ENCODE measurements around the gene VEGFA.

VEGFA gene

GRCh38 chr6:43803055-43803782 is 33.2 kb downstream of the VEGFA start:
- TF ChIP-seq Cebpa-rat (IDR thresholded peaks at IDR 0.05): peak in 6 of 11 experiments; percentile 8 to 45 (median 32); a peak in 3 of 22 replicates
- no peak overlapping the region for H3K9ac ChIP-seq

GRCh38 chr6:43803783-43804549 is 34.0 kb downstream of the VEGFA start:
- peak overlapping the region in 3 of 11 experiments; percentile 13 to 23 (median 15); a peak in 2 of 22 replicates for H3K27ac ChIP-seq
- H3K36me3 ChIP-seq: no peaks in the 10 kb centered on the region
- no peak overlapping the region for H3K9ac ChIP-seq
- H4K20me1 ChIP-seq: no peaks in the 10 kb centered on the region
- no peaks in the 10 kb centered on the region for H3K9me3 ChIP-seq (replicated peaks in 1 of 11)
- H3K27me3 ChIP-seq: no peaks in the 10 kb centered on the region
- no peak overlapping the region for H3K4me3 ChIP-seq
- peaks cover 37 to 88% (median 65%) of the 10 kb centered on the region in 10 experiments for H3K4me1 ChIP-seq
- H3K4me2 ChIP-seq: peak overlapping the region in 6 of 11 experiments; percentile 3 to 95 (median 88); a peak in 11 of 22 replicates
- no peak for TF ChIP-seq Cebpa-rat (IDR thresholded peaks at IDR 0.05)

More at GRCh38 chr6:43803055-43803782, 33.2 kb downstream of the VEGFA start:
- no peaks in the 10 kb centered on the region for H3K27me3 ChIP-seq
- peaks cover 44 to 90% (median 70%) of the 10 kb centered on the region in 10 experiments for H3K4me1 ChIP-seq
- no peak overlapping the region for H3K4me3 ChIP-seq
- H3K27ac ChIP-seq: peak overlapping the region in 4 of 11 experiments; percentile 11 to 23 (median 14); a peak in 2 of 22 replicates
- no peaks in the 10 kb centered on the region for H3K9me3 ChIP-seq (replicated peaks in 1 of 11)
- peak overlapping the region in 6 of 11 experiments; percentile 3 to 95 (median 88); a peak in 12 of 22 replicates for H3K4me2 ChIP-seq
- H4K20me1 ChIP-seq: no peaks in the 10 kb centered on the region
- no peaks in the 10 kb centered on the region for H3K36me3 ChIP-seq

DNA sequence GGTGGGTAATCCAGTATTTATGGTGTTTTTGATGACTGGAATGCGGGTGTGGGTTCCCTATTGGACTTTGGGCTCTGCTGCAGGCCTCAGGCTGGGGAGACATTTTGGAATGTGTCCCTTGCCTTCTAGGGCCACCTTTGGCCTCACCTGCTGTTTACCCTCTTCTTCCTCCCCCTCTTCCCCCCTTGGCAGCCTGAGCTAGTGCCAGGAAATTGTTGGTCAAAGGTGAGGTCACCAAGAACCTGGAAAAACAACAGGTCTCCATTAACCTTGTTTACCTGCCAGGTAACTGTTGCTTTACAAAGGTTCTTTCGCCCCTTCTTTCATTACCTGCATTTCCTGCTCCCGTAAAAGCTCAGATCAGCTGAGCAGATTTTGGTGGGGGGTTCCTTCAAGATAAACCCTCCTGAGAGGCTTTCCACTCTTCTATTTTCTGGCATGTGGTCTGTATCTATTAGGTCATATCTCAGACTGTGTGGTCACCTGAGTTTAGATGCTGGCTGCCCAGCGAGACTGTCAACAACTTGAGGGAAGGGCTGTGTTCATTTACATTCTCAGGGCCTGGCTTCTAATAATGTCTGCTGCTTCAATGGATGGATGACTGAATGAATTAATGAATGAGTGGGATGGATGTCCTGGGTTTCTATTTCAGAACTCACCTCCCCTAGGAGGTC is 34.7 kb downstream of the VEGFA start:
- no peak for TF ChIP-seq Cebpa-rat (IDR thresholded peaks at IDR 0.05)
- Histone ChIP-seq H3K9me3 (replicated peaks in 1 of 11) (no peaks in the 10 kb centered on the region), H4K20me1 (no peaks in the 10 kb centered on the region), H3K9ac (no peak overlapping the region), H3K4me3 (no peak overlapping the region), H3K27me3 (no peaks in the 10 kb centered on the region), H3K4me1 (peaks cover 30 to 81% (median 58%) of the 10 kb centered on the region in 10 experiments), H3K36me3 (no peaks in the 10 kb centered on the region), H3K27ac (no peak overlapping the region), H3K4me2 (peak overlapping the region in 5 of 11 experiments; percentile 28 to 94 (median 88); a peak in 9 of 22 replicates)

DNA sequence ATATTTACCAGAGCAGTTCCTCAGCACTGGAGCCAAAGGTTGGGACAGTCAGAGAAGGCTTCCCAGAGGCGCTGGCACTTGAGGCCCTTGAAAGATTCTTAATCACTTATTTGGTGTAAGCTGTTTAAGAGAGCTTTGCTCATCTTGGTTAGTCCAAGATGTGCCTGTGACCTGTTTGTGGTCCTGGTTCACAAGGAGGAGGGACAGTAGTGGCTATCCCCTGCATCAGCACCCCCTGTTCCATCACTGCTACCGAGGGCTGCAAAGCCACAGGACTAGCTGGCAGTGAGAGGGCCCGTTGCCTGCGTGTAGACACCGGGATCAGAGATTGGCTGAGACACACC is 35.7 kb downstream of the VEGFA start:
- no peak for TF ChIP-seq Cebpa-rat (IDR thresholded peaks at IDR 0.05)
- H3K27me3 ChIP-seq: no peaks in the 10 kb centered on the region
- 0 out of 22 replicates have a peak overlapping the region, but pooled peaks of 1 of the 11 experiments have one; percentile 0 for H3K4me2 ChIP-seq
- peak overlapping the region in 3 of 11 experiments; percentile 65 to 73 (median 70); a peak in 3 of 22 replicates for H3K27ac ChIP-seq
- no peak overlapping the region for H3K4me3 ChIP-seq
- no peaks in the 10 kb centered on the region for H3K9me3 ChIP-seq (replicated peaks in 1 of 11)
- H4K20me1 ChIP-seq: no peaks in the 10 kb centered on the region
- no peak overlapping the region for H3K9ac ChIP-seq
- H3K4me1 ChIP-seq: peaks cover 20 to 71% (median 48%) of the 10 kb centered on the region in 10 experiments
- no peaks in the 10 kb centered on the region for H3K36me3 ChIP-seq

DNA sequence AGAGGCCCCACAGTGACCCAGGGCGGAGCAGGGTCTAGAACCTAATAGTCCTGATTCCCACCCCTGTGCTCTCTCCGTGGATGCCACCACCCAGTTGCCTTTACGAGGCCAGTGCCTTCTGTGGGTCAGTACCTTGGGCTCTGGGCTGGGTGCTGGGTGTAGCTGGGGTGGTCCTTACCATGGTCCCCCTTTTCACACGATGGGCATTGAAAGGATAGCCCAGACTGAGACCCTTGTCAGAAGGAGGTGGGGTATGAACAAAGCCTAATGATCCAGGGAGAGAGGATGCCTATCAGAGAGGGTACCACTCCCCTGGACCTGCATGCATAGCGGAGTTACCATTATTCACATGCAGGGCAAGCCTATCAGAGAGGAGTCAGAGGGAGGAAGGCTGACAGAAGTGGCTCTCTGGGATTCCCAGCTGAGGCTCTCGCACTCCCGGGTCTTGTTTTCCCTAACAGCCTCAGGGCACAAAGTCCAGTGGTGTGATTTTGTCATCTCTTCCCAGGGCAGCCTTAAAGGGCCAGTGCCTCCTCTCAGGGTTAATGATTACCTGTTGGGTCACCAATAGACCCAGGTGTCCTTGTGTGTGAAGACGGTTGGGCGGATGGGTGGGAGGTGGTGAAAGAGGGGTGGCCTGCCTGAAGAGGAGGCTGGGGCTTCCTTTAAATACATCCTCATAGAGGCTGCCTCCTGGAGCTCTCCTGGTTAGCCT is 36.2 kb downstream of the VEGFA start:
- Histone ChIP-seq H3K4me2 (peak overlapping the region in 9 of 11 experiments; percentile 46 to 74 (median 69); a peak in 16 of 22 replicates), H3K27me3 (no peaks in the 10 kb centered on the region), H3K9me3 (replicated peaks in 1 of 11) (no peaks in the 10 kb centered on the region), H3K27ac (peak overlapping the region in 7 of 11 experiments; percentile 54 to 73 (median 66); a peak in 13 of 22 replicates), H3K4me1 (peaks cover 18 to 66% (median 43%) of the 10 kb centered on the region in 10 experiments), H3K9ac (peak overlapping the region in 4 of 11 experiments; percentile 10 to 46 (median 35); a peak in 5 of 22 replicates), H3K4me3 (no peak overlapping the region), H3K36me3 (no peaks in the 10 kb centered on the region), H4K20me1 (no peaks in the 10 kb centered on the region)
- no peak for TF ChIP-seq Cebpa-rat (IDR thresholded peaks at IDR 0.05)

- H3K4me3 ChIP-seq: no peak overlapping the region
- no peaks in the 10 kb centered on the region for H3K9me3 ChIP-seq (replicated peaks in 1 of 11)
- no peaks in the 10 kb centered on the region for H3K27me3 ChIP-seq
- H3K27ac ChIP-seq: peak overlapping the region in 8 of 11 experiments; percentile 20 to 73 (median 66); a peak in 13 of 22 replicates
- peak overlapping the region; percentile 16 to 74 (median 68); a peak in 20 of 22 replicates for H3K4me2 ChIP-seq
- H3K36me3 ChIP-seq: no peaks in the 10 kb centered on the region
- H3K9ac ChIP-seq: peak overlapping the region in 8 of 11 experiments; percentile 10 to 46 (median 34); a peak in 8 of 22 replicates
- peaks cover 18 to 60% (median 37%) of the 10 kb centered on the region in 10 experiments for H3K4me1 ChIP-seq
- TF ChIP-seq Cebpa-rat (IDR thresholded peaks at IDR 0.05): no peak
- no peaks in the 10 kb centered on the region for H4K20me1 ChIP-seq
These were observed 36.8 kb downstream of the VEGFA start for GRCh38 chr6:43806758-43807227.

GRCh38 chr6:43807228-43808061 is 37.4 kb downstream of the VEGFA start:
- TF ChIP-seq Cebpa-rat (IDR thresholded peaks at IDR 0.05): no peak
- H3K27ac ChIP-seq: peak overlapping the region in 8 of 11 experiments; percentile 20 to 73 (median 66); a peak in 13 of 22 replicates
- peak overlapping the region in 8 of 11 experiments; percentile 10 to 48 (median 36); a peak in 10 of 22 replicates for H3K9ac ChIP-seq
- no peaks in the 10 kb centered on the region for H3K36me3 ChIP-seq
- H3K4me3 ChIP-seq: no peak overlapping the region
- no peaks in the 10 kb centered on the region for H3K9me3 ChIP-seq (replicated peaks in 1 of 11)
- peaks cover 18 to 54% (median 31%) of the 10 kb centered on the region in 10 experiments for H3K4me1 ChIP-seq
- H4K20me1 ChIP-seq: no peaks in the 10 kb centered on the region
- H3K4me2 ChIP-seq: peak overlapping the region; percentile 16 to 74 (median 68)
- no peaks in the 10 kb centered on the region for H3K27me3 ChIP-seq

Data from BLaER1 treated with 17β-estradiol and CSF1 and Interleukin-3, amounts not matched to agents 10 nM and 100 nM (cell line).